B cell (primary cell): ENCODE measurements around the gene KDM5A. TPM values are rescaled to one million over a fixed set of nuclear protein-coding genes. Genes with fewer than 3 reads are reported as not detected.

Source experiments
- ATAC-seq: fragments of 200-7000 bp; cut with Tn5 transposase; one replicate; pipeline ENCODE4 v1.10.0; 2021; ENCODE audit warnings: low read depth, mild to moderate bottlenecking, moderate number of reproducible peaks, moderate library complexity
- CTCF ChIA-PET: fragments of 350-600 bp; sonication (Branson Sonifier 250); formaldehyde crosslinking; loops from one replicate; lab custom pipeline; 2021; ENCODE audit warnings: antibody characterized with exemption, inconsistent platforms; lab: Charles Lee
- POLR2A ChIA-PET: fragments of 350-600 bp; sonication (Branson Sonifier 250); formaldehyde crosslinking; loops from one replicate; lab custom pipeline; 2021; ENCODE audit warnings: antibody characterized with exemption; lab: Charles Lee
- DNase-seq: peaks from one replicate; pipeline ENCODE4 v3.0.0; 2013
- H2AFZ ChIP-seq: 2 replicates; pipeline ENCODE4 v1.6.1; 2012; ENCODE audit warnings: mild to moderate bottlenecking, low read depth, low read length; ENCODE audit not compliant: insufficient read depth, poor library complexity, severe bottlenecking
- H3K27ac ChIP-seq, 2 donors: 1 replicate in 1 of 2; 2 replicates in 1 of 2; pipeline ENCODE4 v1.5.1; 2012 to 2013; ENCODE audit warnings: low read length in 2 of 2, mild to moderate bottlenecking in 2 of 2, moderate library complexity in 1 of 2
- H3K27me3 ChIP-seq, 4 experiments: fragments of 200-600 bp in 1 of 4; sonication (generic) in 1 of 4; replicated peaks in 1 of 4; 1 replicate in 2 of 4; 2 replicates in 2 of 4; pipeline versions ENCODE4 v1.6.1 to v1.7.0; 2013 to 2016; ENCODE audit warnings: low read length in 3 of 4, mild to moderate bottlenecking in 2 of 4, mixed read lengths in 1 of 4, moderate library complexity in 1 of 4; ENCODE audit not compliant: insufficient read depth in 4 of 4, control insufficient read depth in 3 of 4; ENCODE audit errors: control extremely low read depth in 1 of 4
- H3K36me3 ChIP-seq, 2 experiments: replicated peaks in 1 of 2; 1 replicate in 1 of 2; 2 replicates in 1 of 2; pipeline versions ENCODE4 v1.6.1 to v1.7.1; 2013; ENCODE audit warnings: low read length in 1 of 2; ENCODE audit not compliant: insufficient read depth in 2 of 2, control insufficient read depth in 1 of 2; ENCODE audit errors: control extremely low read depth in 1 of 2, extremely low read depth in 1 of 2
- H3K4me1 ChIP-seq, 2 donors: fragments of 200-600 bp in 1 of 2; sonication (generic) in 1 of 2; 1 replicate in 1 of 2; 2 replicates in 1 of 2; pipeline versions ENCODE4 v1.5.1 to v1.6.1; 2013 to 2017; ENCODE audit warnings: low read length in 2 of 2; ENCODE audit not compliant: control insufficient read depth in 2 of 2, insufficient read depth in 2 of 2
- H3K4me2 ChIP-seq: replicated peaks from 2 replicates; pipeline ENCODE3; 2012; ENCODE audit warnings: mild to moderate bottlenecking, low read depth, low read length; ENCODE audit not compliant: poor library complexity, severe bottlenecking
- H3K4me3 ChIP-seq, 5 experiments: fragments of 200-600 bp in 1 of 5; sonication (generic) in 1 of 5; 1 replicate in 3 of 5; 2 replicates in 2 of 5; pipeline versions ENCODE4 v1.5.1 to v1.7.0; 2011 to 2016; ENCODE audit warnings: low read length in 4 of 5, mild to moderate bottlenecking in 4 of 5, low read depth in 2 of 5, control low read depth in 1 of 5, moderate library complexity in 1 of 5; ENCODE audit not compliant: insufficient read depth in 1 of 5; ENCODE audit errors: control extremely low read depth in 1 of 5, extremely low read depth in 1 of 5
- H3K79me2 ChIP-seq: fragments of 200-600 bp; sonication (generic); one replicate; pipeline ENCODE4 v1.6.0; 2016; ENCODE audit warnings: low read length; ENCODE audit not compliant: control insufficient read depth, insufficient read depth
- H3K9ac ChIP-seq: fragments of 200-600 bp; sonication (generic); 2 replicates; pipeline ENCODE4 v1.6.1; 2017; ENCODE audit warnings: mild to moderate bottlenecking, low read length, moderate library complexity
- H3K9me3 ChIP-seq, 3 donors: one replicate each; pipeline versions ENCODE4 v1.6.1 to v1.7.1; 2013; ENCODE audit warnings: low read length in 2 of 3; ENCODE audit not compliant: control insufficient read depth in 2 of 3, insufficient read depth in 1 of 3; ENCODE audit errors: control extremely low read depth in 1 of 3
- H4K20me1 ChIP-seq: 2 replicates; pipeline ENCODE4 v1.6.0; 2012; ENCODE audit warnings: mild to moderate bottlenecking, low read length; ENCODE audit not compliant: insufficient read depth, control insufficient read depth, poor library complexity, severe bottlenecking
- H3K27ac Mint-ChIP-seq: one replicate; pipeline ENCODE4 v1.8.0; 2021; ENCODE audit warnings: mixed read lengths
- H3K27me3 Mint-ChIP-seq: one replicate; pipeline ENCODE4 v1.8.0; 2021; ENCODE audit warnings: mixed read lengths
- H3K4me1 Mint-ChIP-seq: one replicate; pipeline ENCODE4 v1.8.0; 2021; ENCODE audit warnings: mixed read lengths
- H3K4me3 Mint-ChIP-seq: one replicate; pipeline ENCODE4 v1.8.0; 2021; ENCODE audit warnings: mixed read lengths
- H3K9me3 Mint-ChIP-seq: one replicate; pipeline ENCODE4 v1.8.0; 2022; ENCODE audit warnings: mixed read lengths; ENCODE audit not compliant: insufficient read depth
- EZH2 ChIP-seq: IDR thresholded peaks from 2 replicates; pipeline ENCODE4 v1.6.1; 2012; ENCODE audit warnings: borderline replicate concordance, low read depth, mild to moderate bottlenecking, moderate library complexity, low read length; ENCODE audit not compliant: insufficient read depth, poor library complexity, severe bottlenecking
- WGBS: methylation state at CpG from one replicate; pipeline ENCODE4 v1.1.5; 2013; ENCODE audit warnings: missing lambda C conversion rate; ENCODE audit not compliant: insufficient coverage; 5-methylcytosine and 5-hydroxymethylcytosine counted together
- intact Hi-C: fragments of 100-400 bp; cut with micrococcal nuclease; formaldehyde crosslinking; loops from one replicate; pipeline ENCODE4 v1.10.0; 2022
- polyA plus RNA-seq: library from polyadenylated mRNA; depleted of rRNA; stranded (reverse); fragments of >200 nt; gene quantifications from 2 replicates; pipeline ENCODE4 v1.2.3, GENCODE V29; 2012
- total RNA-seq, 2 donors: library from RNA; stranded (reverse); fragments of 120-200 nt in 1 of 2; gene quantifications; 1 replicate in 1 of 2; 2 replicates in 1 of 2; pipeline versions ENCODE4 v1.2.3 to v1.2.4, GENCODE V29; 2013 to 2022
- TF ChIP-seq, protein P1 (sequence below): fragments of 200-600 bp; IDR thresholded peaks from one replicate; pipeline ENCODE4 v1.8.0; 2022; ENCODE audit warnings: antibody characterized with exemption, mild to moderate bottlenecking

Gene KDM5A
- total and polyA plus RNA-seq, 2 donors (not counting 1 experiment from before 2014, with no cell fraction given), result 13.0 to 171 TPM

GRCh38 chr12:332581-333205 lies 56.4 kb downstream of the KDM5A start:
- Histone ChIP-seq H3K79me2 (peaks cover 6% of the 10 kb centered on the region), H3K9me3 (no peaks in the 10 kb centered on the region), H3K4me1 (no peaks in the 10 kb centered on the region), H4K20me1 (peaks cover 25% of the 10 kb centered on the region), H3K36me3 (peaks cover 13 to 88% of the 10 kb centered on the region in 2 experiments), H3K4me2 (no peak overlapping the region), H3K9ac (no peak overlapping the region), H3K4me3 (no peak overlapping the region), H3K27me3 (no peaks in the 10 kb centered on the region), H3K27ac (no peak overlapping the region), H2AFZ (no peak overlapping the region)
- DNase-seq (no peak), ATAC-seq (no peak)
- no peaks in the 10 kb centered on the region for H3K27me3 Mint-ChIP-seq
- H3K9me3 Mint-ChIP-seq, result no peaks in the 10 kb centered on the region
- ChIA-PET CTCF (no interaction called here), POLR2A (no interaction called here)
- TF ChIP-seq, protein P1, sequence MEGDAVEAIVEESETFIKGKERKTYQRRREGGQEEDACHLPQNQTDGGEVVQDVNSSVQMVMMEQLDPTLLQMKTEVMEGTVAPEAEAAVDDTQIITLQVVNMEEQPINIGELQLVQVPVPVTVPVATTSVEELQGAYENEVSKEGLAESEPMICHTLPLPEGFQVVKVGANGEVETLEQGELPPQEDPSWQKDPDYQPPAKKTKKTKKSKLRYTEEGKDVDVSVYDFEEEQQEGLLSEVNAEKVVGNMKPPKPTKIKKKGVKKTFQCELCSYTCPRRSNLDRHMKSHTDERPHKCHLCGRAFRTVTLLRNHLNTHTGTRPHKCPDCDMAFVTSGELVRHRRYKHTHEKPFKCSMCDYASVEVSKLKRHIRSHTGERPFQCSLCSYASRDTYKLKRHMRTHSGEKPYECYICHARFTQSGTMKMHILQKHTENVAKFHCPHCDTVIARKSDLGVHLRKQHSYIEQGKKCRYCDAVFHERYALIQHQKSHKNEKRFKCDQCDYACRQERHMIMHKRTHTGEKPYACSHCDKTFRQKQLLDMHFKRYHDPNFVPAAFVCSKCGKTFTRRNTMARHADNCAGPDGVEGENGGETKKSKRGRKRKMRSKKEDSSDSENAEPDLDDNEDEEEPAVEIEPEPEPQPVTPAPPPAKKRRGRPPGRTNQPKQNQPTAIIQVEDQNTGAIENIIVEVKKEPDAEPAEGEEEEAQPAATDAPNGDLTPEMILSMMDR, result no peak
- TF ChIP-seq EZH2, result no peak
- no peak overlapping the region for H3K27ac Mint-ChIP-seq
- intact Hi-C loops, result no loop called here
- WGBS, result no CpG with 5 or more reads among the region's 2 CpGs
- H3K4me3 Mint-ChIP-seq, result no peak overlapping the region
- no peaks in the 10 kb centered on the region for H3K4me1 Mint-ChIP-seq

DNA sequence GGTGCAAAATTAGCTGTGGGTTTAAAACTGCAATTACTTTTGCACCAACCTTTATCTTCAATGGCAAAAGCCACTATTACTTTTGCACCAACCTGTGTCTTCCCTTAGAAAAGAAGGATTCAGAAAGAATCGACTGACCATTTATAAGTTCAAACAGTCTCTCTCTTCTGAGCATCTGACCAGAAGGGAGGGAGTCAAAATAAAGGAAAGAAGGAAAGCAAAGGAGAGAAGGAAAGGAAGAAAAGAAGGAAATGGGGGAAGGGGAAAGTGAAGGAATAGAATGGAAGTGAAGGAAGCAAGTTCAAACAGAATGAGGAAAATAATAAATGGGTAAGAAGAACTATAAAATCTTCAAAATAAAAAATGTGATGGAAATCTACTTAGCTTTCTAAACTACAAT lies 57.8 kb downstream of the KDM5A start:
- Histone ChIP-seq H3K36me3 (peaks cover 12 to 84% of the 10 kb centered on the region in 2 experiments), H3K27ac (no peak overlapping the region), H3K4me3 (no peak overlapping the region), H4K20me1 (peaks cover 27% of the 10 kb centered on the region), H3K9ac (no peak overlapping the region), H3K27me3 (no peaks in the 10 kb centered on the region), H3K4me1 (no peaks in the 10 kb centered on the region), H3K9me3 (no peaks in the 10 kb centered on the region), H2AFZ (no peak overlapping the region), H3K79me2 (peaks cover 6% of the 10 kb centered on the region), H3K4me2 (no peak overlapping the region)
- Mint-ChIP-seq H3K27me3 (no peaks in the 10 kb centered on the region), H3K4me3 (no peak overlapping the region), H3K4me1 (no peaks in the 10 kb centered on the region), H3K27ac (no peak overlapping the region), H3K9me3 (no peaks in the 10 kb centered on the region)
- WGBS, result no CpG with 5 or more reads among the region's 1 CpG
- DNase-seq (no peak), ATAC-seq (no peak)
- ChIA-PET CTCF (interaction anchor here (0.7 kb wide), 1 partner anchor 19 kb away, joined by 3 read pairs; no protein-coding TSS in a partner anchor), POLR2A (no interaction called here)
- intact Hi-C loops, result no loop called here
- no peak for TF ChIP-seq EZH2
- TF ChIP-seq, protein P1, result no peak
